GM18519 (cell line): ENCODE data around the gene ENPP1.
"Not testable (repeated sequence)": the region's sequence is repeated elsewhere in the genome, so short reads cannot be mapped to it uniquely, and the experiment has no call there.

Source experiments
- ATAC-seq: cut with Tn5 transposase; IDR thresholded peaks from one replicate; pipeline ENCODE4 v1.9.1; 2021; ENCODE audit warnings: mild to moderate bottlenecking, moderate library complexity; ENCODE audit not compliant: unreplicated experiment, low FRiP score

The ENPP1 gene

GRCh38 chr6:131862476-131862875 is 54.7 kb downstream of the ENPP1 start:
- ATAC-seq: no peak

- no peak for ATAC-seq
Measured at GRCh38 chr6:131867744-131868143, 59.9 kb downstream of the ENPP1 start.

GRCh38 chr6:131868836-131869235 is 61.0 kb downstream of the ENPP1 start:
- ATAC-seq: no peak

- no peak for ATAC-seq
Measured at GRCh38 chr6:131875647-131876046, 67.8 kb downstream of the ENPP1 start.

GRCh38 chr6:131876545-131876944 is 68.7 kb downstream of the ENPP1 start:
- no peak for ATAC-seq

- ATAC-seq: no peak
Measured at GRCh38 chr6:131877999-131878789, 70.4 kb downstream of the ENPP1 start.

GRCh38 chr6:131883016-131883415 is 75.2 kb downstream of the ENPP1 start:
- no peak for ATAC-seq

- ATAC-seq: no peak
Measured at GRCh38 chr6:131885237-131885636, 77.4 kb downstream of the ENPP1 start.

GRCh38 chr6:131886517-131886916 is 78.7 kb downstream of the ENPP1 start:
- no peak for ATAC-seq

GRCh38 chr6:131890091-131890490 is 82.3 kb downstream of the ENPP1 start:
- no peak for ATAC-seq

GRCh38 chr6:131893198-131893597 is 85.4 kb downstream of the ENPP1 start:
- no peak for ATAC-seq

GRCh38 chr6:131894493-131895424 is 86.9 kb downstream of the ENPP1 start:
- no peak for ATAC-seq

- no peak for ATAC-seq
Measured at GRCh38 chr6:131897050-131897435, 89.2 kb downstream of the ENPP1 start.

GRCh38 chr6:131897621-131898020 is 89.8 kb downstream of the ENPP1 start:
- no peak for ATAC-seq

GRCh38 chr6:131898718-131899117 is 90.9 kb downstream of the ENPP1 start:
- ATAC-seq: no peak

GRCh38 chr6:131900231-131900630 is 92.4 kb downstream of the ENPP1 start:
- ATAC-seq: no peak

- not testable (repeated sequence) for ATAC-seq
Measured at GRCh38 chr6:131901326-131901873, 93.6 kb downstream of the ENPP1 start.

GRCh38 chr6:131903734-131904133 is 95.9 kb downstream of the ENPP1 start:
- not testable (repeated sequence) for ATAC-seq

- ATAC-seq: not testable (repeated sequence)
Measured at GRCh38 chr6:131908787-131909186, 101.0 kb downstream of the ENPP1 start.

GRCh38 chr6:131909408-131910218 is 101.8 kb downstream of the ENPP1 start:
- ATAC-seq: peak; percentile 96
